SK-N-DZ (cell line): ENCODE results near the gene LAMA1.

Experiments
- DNase-seq: peaks from one replicate; pipeline ENCODE4 v3.0.0-alpha.2; 2015; ENCODE audit warnings: low spot score

LAMA1 gene

GRCh38 chr18:7116001-7116730 lies 1.4 kb downstream of the LAMA1 start:
- peak; percentile 58 for DNase-seq

GRCh38 chr18:7112936-7113335 lies 4.7 kb downstream of the LAMA1 start:
- no peak for DNase-seq

GRCh38 chr18:7111134-7111533 lies 6.5 kb downstream of the LAMA1 start:
- DNase-seq: no peak

GRCh38 chr18:7105943-7106342 lies 11.7 kb downstream of the LAMA1 start:
- no peak for DNase-seq

GRCh38 chr18:7105268-7105667 lies 12.3 kb downstream of the LAMA1 start:
- DNase-seq: no peak

GRCh38 chr18:7104649-7105048 lies 12.9 kb downstream of the LAMA1 start:
- no peak for DNase-seq

- no peak for DNase-seq
These were observed 15.5 kb downstream of the LAMA1 start for GRCh38 chr18:7102131-7102530.

GRCh38 chr18:7096838-7097237 lies 20.8 kb downstream of the LAMA1 start:
- peak; percentile 72 for DNase-seq

GRCh38 chr18:7094427-7094826 lies 23.2 kb downstream of the LAMA1 start:
- DNase-seq: no peak

GRCh38 chr18:7090771-7091170 lies 26.8 kb downstream of the LAMA1 start:
- DNase-seq: no peak

- DNase-seq: no peak
These were observed 28.2 kb downstream of the LAMA1 start for GRCh38 chr18:7089369-7089768.

- DNase-seq: no peak
These were observed 33.2 kb downstream of the LAMA1 start for GRCh38 chr18:7084080-7085065.

GRCh38 chr18:7082671-7083070 lies 34.9 kb downstream of the LAMA1 start:
- no peak for DNase-seq

- DNase-seq: no peak
These were observed 38.4 kb downstream of the LAMA1 start for GRCh38 chr18:7079231-7079630.

- DNase-seq: no peak
These were observed 45.0 kb downstream of the LAMA1 start for GRCh38 chr18:7072593-7072992.

- DNase-seq: no peak
These were observed 46.0 kb downstream of the LAMA1 start for GRCh38 chr18:7071600-7071999.

- no peak for DNase-seq
These were observed 47.1 kb downstream of the LAMA1 start for GRCh38 chr18:7070466-7070865.

- DNase-seq: no peak
These were observed 48.6 kb downstream of the LAMA1 start for GRCh38 chr18:7068871-7069590.

- DNase-seq: no peak
These were observed 50.5 kb downstream of the LAMA1 start for GRCh38 chr18:7066965-7067555.

GRCh38 chr18:7065736-7066135 lies 51.9 kb downstream of the LAMA1 start:
- DNase-seq: no peak

GRCh38 chr18:7064346-7064745 lies 53.3 kb downstream of the LAMA1 start:
- DNase-seq: no peak

GRCh38 chr18:7062811-7063210 lies 54.8 kb downstream of the LAMA1 start:
- DNase-seq: no peak
